Fibroblast of villous mesenchyme (primary cell): Measurements from ENCODE around the gene ACOT12. TPM values are rescaled to one million over a fixed set of nuclear protein-coding genes. Genes with fewer than 3 reads are reported as not detected.

Experiments used
- DNase-seq: peaks from one replicate; pipeline ENCODE4 v3.0.0-alpha.2; 2010; ENCODE audit warnings: low read depth
- H3K4me3 ChIP-seq: 2 replicates; pipeline ENCODE4 v1.5.1; 2011; ENCODE audit warnings: low read depth, mild to moderate bottlenecking, low read length
- CTCF ChIP-seq: IDR thresholded peaks from 2 replicates; pipeline ENCODE4 v1.5.1; 2012; ENCODE audit warnings: low read depth, mild to moderate bottlenecking, low read length; ENCODE audit not compliant: insufficient read depth
- total RNA-seq: library from RNA; depleted of rRNA; stranded (reverse); fragments of >200 nt; gene quantifications from 2 replicates; pipeline ENCODE4 v1.2.3, GENCODE V29; 2012

ACOT12 gene
- total RNA-seq, 1 donor, result not detected

GRCh38 chr5:81314581-81314980 lies 79.4 kb downstream of the ACOT12 start:
- H3K4me3 ChIP-seq, result no peak overlapping the region
- TF ChIP-seq CTCF, result no peak
- no peak for DNase-seq

- no peak for TF ChIP-seq CTCF
- peak; percentile 42 for DNase-seq
- no peak overlapping the region for H3K4me3 ChIP-seq
Observed at GRCh38 chr5:81313686-81314085, 80.2 kb downstream of the ACOT12 start.

GRCh38 chr5:81313278-81313677 lies 80.7 kb downstream of the ACOT12 start:
- no peak overlapping the region for H3K4me3 ChIP-seq
- no peak for TF ChIP-seq CTCF
- DNase-seq, result no peak

GRCh38 chr5:81310402-81311063 lies 83.4 kb downstream of the ACOT12 start:
- TF ChIP-seq CTCF, result no peak
- no peak overlapping the region for H3K4me3 ChIP-seq
- no peak for DNase-seq

GRCh38 chr5:81308836-81309235 lies 85.1 kb downstream of the ACOT12 start:
- DNase-seq, result no peak
- TF ChIP-seq CTCF, result no peak
- no peak overlapping the region for H3K4me3 ChIP-seq

- H3K4me3 ChIP-seq, result no peak overlapping the region
- TF ChIP-seq CTCF, result no peak
- DNase-seq, result no peak
Observed at GRCh38 chr5:81305785-81306184, 88.1 kb downstream of the ACOT12 start.

GRCh38 chr5:81303563-81303962 lies 90.4 kb downstream of the ACOT12 start:
- TF ChIP-seq CTCF, result no peak
- no peak overlapping the region for H3K4me3 ChIP-seq
- peak; percentile 68 for DNase-seq
